DMS79 treated with DMSO at 0.1 percent for 48 hours (cell line): ENCODE data around the gene TTC9B.
A peak's percentile ranks its signal among the peaks of the same experiment; 100 is the strongest.
"Not testable (repeated sequence)": the region's sequence is repeated elsewhere in the genome, so short reads cannot be mapped to it uniquely, and the experiment has no call there.

Source experiments
- DNase-seq: peaks from one replicate; lab custom pipeline; 2025; lab: John Stamatoyannopoulos, UW

The TTC9B gene

GRCh38 chr19:40214936-40215335, 3.2 kb downstream of the TTC9B start:
- no peak for DNase-seq

GRCh38 chr19:40213882-40214570, 4.2 kb downstream of the TTC9B start:
- DNase-seq, result no peak

- no peak for DNase-seq
Observed at GRCh38 chr19:40213251-40213829, 4.8 kb downstream of the TTC9B start.

- no peak for DNase-seq
Observed at GRCh38 chr19:40210889-40211288, 7.3 kb downstream of the TTC9B start.

GRCh38 chr19:40208602-40209001, 9.6 kb downstream of the TTC9B start:
- no peak for DNase-seq

- DNase-seq, result no peak
Observed at GRCh38 chr19:40205760-40206159, 12.4 kb downstream of the TTC9B start.

- DNase-seq, result no peak
Observed at GRCh38 chr19:40204381-40204780, 13.8 kb downstream of the TTC9B start.

- no peak for DNase-seq
Observed at GRCh38 chr19:40200341-40201099, 17.7 kb downstream of the TTC9B start.

GRCh38 chr19:40198272-40198990, 19.8 kb downstream of the TTC9B start:
- DNase-seq, result no peak

- no peak for DNase-seq
Observed at GRCh38 chr19:40193587-40193849, 24.7 kb downstream of the TTC9B start.

GRCh38 chr19:40192758-40193586, 25.2 kb downstream of the TTC9B start:
- no peak for DNase-seq

GRCh38 chr19:40191836-40192646, 26.1 kb downstream of the TTC9B start:
- DNase-seq, result peak; percentile 9

GRCh38 chr19:40190891-40191835, 27.0 kb downstream of the TTC9B start, which contains the start of gene MAP3K10:
TSS of gene MAP3K10 (plus strand) at chr19:40191426. CDS start at chr19:40192032, 606 bp downstream.
- peak; percentile 22 for DNase-seq

- DNase-seq, result no peak
Observed at GRCh38 chr19:40184273-40184672, 33.9 kb downstream of the TTC9B start.

GRCh38 chr19:40178756-40179155, 39.4 kb downstream of the TTC9B start:
- no peak for DNase-seq

- no peak for DNase-seq
Observed at GRCh38 chr19:40177286-40178070, 40.7 kb downstream of the TTC9B start.

- no peak for DNase-seq
Observed at GRCh38 chr19:40175820-40176219, 42.4 kb downstream of the TTC9B start.

GRCh38 chr19:40174092-40174491, 44.1 kb downstream of the TTC9B start:
- no peak for DNase-seq

- not testable (repeated sequence) for DNase-seq
Observed at GRCh38 chr19:40171293-40171692, 46.9 kb downstream of the TTC9B start.
